HCT116 (cell line): ENCODE measurements around the gene SSH2.

ENCODE experiments used
- EZH2 ChIP-seq: fragments of 200-600 bp; sonication (generic); IDR thresholded peaks from 2 replicates; pipeline ENCODE4 v1.6.1; 2017; ENCODE audit warnings: antibody characterized with exemption, mixed run types
- FOSL1 ChIP-seq: IDR thresholded peaks from 2 replicates; pipeline ENCODE4 v1.6.1; 2012; ENCODE audit warnings: low read depth
- POLR2A ChIP-seq: IDR thresholded peaks from 2 replicates; pipeline ENCODE4 v1.7.0; 2011; ENCODE audit warnings: borderline replicate concordance; ENCODE audit not compliant: insufficient read depth, insufficient read length; ENCODE audit errors: extremely low read depth
- POLR2AphosphoS5 ChIP-seq: IDR thresholded peaks from 2 replicates; pipeline ENCODE4 v1.6.1; 2011; ENCODE audit warnings: mild to moderate bottlenecking, low read depth, low read length, moderate library complexity
- RAD21 ChIP-seq: IDR thresholded peaks from 2 replicates; pipeline ENCODE4 v1.6.1; 2012; ENCODE audit warnings: low read depth, mild to moderate bottlenecking
- TCF7L2 ChIP-seq: IDR thresholded peaks from 2 replicates; pipeline ENCODE4 v1.7.0; 2011; ENCODE audit warnings: borderline replicate concordance, inconsistent platforms; ENCODE audit not compliant: insufficient read depth, insufficient read length; ENCODE audit errors: extremely low read depth
- TF ChIP-seq, protein P1 (sequence below), 3 experiments: fragments of 200-600 bp in 1 of 3; sonication (generic) in 1 of 3; IDR thresholded peaks in 2 of 3; conservative IDR thresholded peaks in 1 of 3; 2 replicates each; pipeline ENCODE4 v1.5.1; 2012 to 2017; ENCODE audit warnings: low read depth in 2 of 3, low read length in 2 of 3, antibody characterized with exemption in 1 of 3, borderline replicate concordance in 1 of 3, control low read depth in 1 of 3, mild to moderate bottlenecking in 1 of 3, mixed read lengths in 1 of 3, mixed run types in 1 of 3, moderate library complexity in 1 of 3; ENCODE audit not compliant: insufficient read depth in 1 of 3
- TF ChIP-seq, protein P2 (sequence below): IDR thresholded peaks from 2 replicates; pipeline ENCODE4 v1.6.1; 2012

DNA sequence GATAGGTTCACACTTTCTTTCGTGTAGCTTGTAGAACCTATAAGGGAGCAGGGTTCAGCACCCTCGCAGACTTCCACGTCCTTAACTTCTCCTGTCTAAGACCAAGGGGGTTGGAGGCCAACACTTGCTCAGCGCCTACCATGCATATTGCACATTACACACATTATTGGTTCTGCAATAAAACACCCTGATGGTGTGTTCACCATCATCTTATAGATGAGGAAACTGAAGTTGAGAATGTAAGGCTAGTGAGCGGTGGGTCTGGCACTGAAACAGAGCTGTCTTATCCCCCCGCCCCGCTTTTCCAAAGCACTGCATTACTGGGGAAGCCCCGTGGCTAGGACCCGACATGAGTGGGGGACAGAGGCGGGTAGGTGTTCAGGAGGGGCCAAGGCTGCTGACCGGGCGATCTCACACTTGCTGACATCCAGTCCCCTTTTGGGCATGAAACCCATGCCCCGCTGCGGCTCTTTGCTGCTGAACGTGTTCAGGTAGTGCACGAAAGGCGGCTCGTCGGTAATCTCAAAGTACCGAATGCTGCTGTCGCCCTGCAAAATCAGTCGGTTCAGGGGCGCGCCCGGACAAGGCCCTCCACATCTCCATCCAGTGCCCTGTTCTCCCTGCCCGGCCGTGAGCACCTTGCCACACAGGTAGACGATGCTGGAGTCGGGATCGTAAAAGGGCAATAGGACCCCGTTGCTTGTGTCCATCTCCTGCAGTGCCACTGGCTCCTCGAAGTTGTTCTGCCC, 313.6 kb downstream of the SSH2 start:
- TF ChIP-seq, protein P1, sequence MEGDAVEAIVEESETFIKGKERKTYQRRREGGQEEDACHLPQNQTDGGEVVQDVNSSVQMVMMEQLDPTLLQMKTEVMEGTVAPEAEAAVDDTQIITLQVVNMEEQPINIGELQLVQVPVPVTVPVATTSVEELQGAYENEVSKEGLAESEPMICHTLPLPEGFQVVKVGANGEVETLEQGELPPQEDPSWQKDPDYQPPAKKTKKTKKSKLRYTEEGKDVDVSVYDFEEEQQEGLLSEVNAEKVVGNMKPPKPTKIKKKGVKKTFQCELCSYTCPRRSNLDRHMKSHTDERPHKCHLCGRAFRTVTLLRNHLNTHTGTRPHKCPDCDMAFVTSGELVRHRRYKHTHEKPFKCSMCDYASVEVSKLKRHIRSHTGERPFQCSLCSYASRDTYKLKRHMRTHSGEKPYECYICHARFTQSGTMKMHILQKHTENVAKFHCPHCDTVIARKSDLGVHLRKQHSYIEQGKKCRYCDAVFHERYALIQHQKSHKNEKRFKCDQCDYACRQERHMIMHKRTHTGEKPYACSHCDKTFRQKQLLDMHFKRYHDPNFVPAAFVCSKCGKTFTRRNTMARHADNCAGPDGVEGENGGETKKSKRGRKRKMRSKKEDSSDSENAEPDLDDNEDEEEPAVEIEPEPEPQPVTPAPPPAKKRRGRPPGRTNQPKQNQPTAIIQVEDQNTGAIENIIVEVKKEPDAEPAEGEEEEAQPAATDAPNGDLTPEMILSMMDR (IDR thresholded peaks at IDR 0.05 in 2 of 3, conservative IDR thresholded peaks at IDR 0.05 in 1 of 3; ENCODE audit: borderline replicate concordance in 1 of 3, insufficient read depth in 1 of 3, low read depth in 2 of 3, low read length in 2 of 3): no peak
- TF ChIP-seq, protein P2, sequence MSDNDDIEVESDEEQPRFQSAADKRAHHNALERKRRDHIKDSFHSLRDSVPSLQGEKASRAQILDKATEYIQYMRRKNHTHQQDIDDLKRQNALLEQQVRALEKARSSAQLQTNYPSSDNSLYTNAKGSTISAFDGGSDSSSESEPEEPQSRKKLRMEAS: no peak
- TF ChIP-seq EZH2 (no peak), POLR2A (no peak), RAD21 (no peak), FOSL1 (no peak), POLR2AphosphoS5 (no peak), TCF7L2 (no peak)
